GM12872 (cell line): ENCODE results near the gene IL34.
A peak's percentile ranks its signal among the peaks of the same experiment; 100 is the strongest.

Experiments used
- TF ChIP-seq, protein P1 (sequence below): IDR thresholded peaks from 3 replicates; pipeline ENCODE4 v1.5.1; 2011; ENCODE audit warnings: low read depth, mild to moderate bottlenecking, low read length, moderate library complexity; ENCODE audit not compliant: insufficient read depth

The IL34 gene

DNA sequence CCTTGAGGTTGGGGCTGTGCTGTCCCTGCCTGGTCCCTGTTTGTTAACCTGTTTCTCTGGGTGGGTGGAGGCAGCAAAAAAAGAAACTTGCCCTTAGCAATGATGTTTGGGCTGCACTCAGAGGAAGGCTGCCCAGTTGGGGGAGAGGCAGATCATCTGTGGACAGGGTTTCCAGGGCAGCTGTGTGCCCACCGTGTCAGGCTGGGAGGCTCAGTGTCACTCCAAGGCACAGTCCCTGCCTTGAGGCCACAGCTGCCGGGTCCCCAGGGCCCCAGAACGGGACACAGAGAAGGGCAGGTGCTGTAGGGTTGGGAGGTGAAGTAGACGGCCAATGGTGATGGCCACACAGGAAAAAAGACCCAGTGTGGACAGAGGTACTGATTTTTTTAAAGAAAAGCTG is 3.9 kb downstream of the IL34 start:
- TF ChIP-seq, protein P1, sequence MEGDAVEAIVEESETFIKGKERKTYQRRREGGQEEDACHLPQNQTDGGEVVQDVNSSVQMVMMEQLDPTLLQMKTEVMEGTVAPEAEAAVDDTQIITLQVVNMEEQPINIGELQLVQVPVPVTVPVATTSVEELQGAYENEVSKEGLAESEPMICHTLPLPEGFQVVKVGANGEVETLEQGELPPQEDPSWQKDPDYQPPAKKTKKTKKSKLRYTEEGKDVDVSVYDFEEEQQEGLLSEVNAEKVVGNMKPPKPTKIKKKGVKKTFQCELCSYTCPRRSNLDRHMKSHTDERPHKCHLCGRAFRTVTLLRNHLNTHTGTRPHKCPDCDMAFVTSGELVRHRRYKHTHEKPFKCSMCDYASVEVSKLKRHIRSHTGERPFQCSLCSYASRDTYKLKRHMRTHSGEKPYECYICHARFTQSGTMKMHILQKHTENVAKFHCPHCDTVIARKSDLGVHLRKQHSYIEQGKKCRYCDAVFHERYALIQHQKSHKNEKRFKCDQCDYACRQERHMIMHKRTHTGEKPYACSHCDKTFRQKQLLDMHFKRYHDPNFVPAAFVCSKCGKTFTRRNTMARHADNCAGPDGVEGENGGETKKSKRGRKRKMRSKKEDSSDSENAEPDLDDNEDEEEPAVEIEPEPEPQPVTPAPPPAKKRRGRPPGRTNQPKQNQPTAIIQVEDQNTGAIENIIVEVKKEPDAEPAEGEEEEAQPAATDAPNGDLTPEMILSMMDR: no peak

- TF ChIP-seq, protein P1: no peak
Measured at GRCh38 chr16:70651524-70651923, 5.2 kb downstream of the IL34 start.

DNA sequence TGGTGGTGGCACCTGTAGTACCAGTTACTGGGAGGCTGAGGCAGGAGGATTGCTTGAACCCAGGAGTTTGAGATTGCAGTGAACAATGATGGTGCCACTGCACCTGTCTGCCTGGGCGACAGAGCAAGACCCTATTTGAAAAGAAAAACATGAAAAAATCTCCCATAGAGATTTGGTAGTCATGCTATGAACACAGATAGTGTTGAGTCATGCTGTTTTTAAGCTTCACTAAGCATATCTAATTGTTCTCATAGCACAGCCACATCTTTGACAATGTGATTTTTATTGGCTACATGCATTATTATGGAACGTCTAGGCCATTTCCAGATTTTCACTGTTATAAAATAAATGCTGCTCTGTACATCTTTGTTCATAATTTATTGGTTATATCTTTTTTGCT is 6.0 kb downstream of the IL34 start:
- TF ChIP-seq, protein P1: no peak

- TF ChIP-seq, protein P1: no peak
Measured at GRCh38 chr16:70653406-70653805, 7.0 kb downstream of the IL34 start.

DNA sequence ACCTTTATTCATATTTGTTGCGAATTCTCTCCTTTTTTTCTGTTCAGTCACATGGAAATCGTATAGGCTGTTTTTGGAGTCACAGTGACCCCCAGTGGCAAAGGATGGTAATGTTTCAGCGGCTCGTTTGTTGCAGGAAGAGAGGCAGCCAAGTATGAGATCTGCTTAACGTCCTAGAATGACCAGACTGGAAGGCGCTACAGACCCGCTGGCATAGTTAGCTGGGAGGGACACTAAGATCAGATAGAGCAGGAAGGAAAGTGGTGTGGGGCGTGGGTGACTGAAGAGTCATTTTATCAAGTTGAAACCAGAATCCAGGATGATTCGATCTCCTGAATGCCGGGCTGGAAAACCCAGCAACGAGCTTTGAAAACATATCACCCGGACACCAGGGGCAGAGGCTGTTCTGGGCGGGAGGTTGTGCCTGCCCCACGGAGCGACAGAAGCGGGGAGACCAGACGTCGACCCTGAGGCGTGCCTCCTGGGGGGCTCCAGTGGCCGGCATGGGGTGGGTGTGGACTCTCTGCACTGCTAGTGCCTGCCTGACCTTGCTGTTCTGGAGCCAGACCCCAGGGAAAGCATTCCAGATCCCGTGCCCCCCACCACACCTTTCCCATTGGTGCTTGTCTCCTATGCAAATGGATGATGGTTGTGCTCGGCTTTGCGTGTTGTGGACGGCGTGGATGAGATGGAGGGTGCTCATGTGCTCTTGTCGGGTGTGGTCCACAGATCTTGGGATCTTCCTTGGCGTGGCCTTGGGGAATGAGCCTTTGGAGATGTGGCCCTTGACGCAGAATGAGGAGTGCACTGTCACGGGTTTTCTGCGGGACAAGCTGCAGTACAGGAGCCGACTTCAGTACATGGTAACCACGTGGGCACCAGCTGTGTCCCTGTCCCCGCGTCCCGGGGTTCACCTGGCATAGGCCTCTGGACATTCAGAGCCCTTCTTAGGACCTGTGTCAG is 7.7 kb downstream of the IL34 start:
- TF ChIP-seq, protein P1: peak; percentile 85

- TF ChIP-seq, protein P1: no peak
Measured at GRCh38 chr16:70656065-70656711, 9.8 kb downstream of the IL34 start.

GRCh38 chr16:70656712-70657263 is 10.4 kb downstream of the IL34 start:
- TF ChIP-seq, protein P1: no peak
